HepG2 (cell line): ENCODE measurements around the gene SPON2. TPM values are rescaled to one million over a fixed set of nuclear protein-coding genes. Genes with fewer than 3 reads are reported as not detected.
A peak's percentile ranks its signal among the peaks of the same experiment; 100 is the strongest.

Experiments
- BCLAF1 ChIP-seq: fragments of 450-650 bp; IDR thresholded peaks from 2 replicates; pipeline ENCODE4 v1.6.1; 2017; ENCODE audit warnings: mild to moderate bottlenecking
- CCDC6 ChIP-seq: sonication (generic); formaldehyde crosslinking; IDR thresholded peaks from 2 replicates; pipeline ENCODE4 v1.8.1; 2022; ENCODE audit warnings: mild to moderate bottlenecking, missing genetic modification reagents, moderate library complexity
- CREM ChIP-seq, 2 experiments: sonication (generic) in 1 of 2; formaldehyde crosslinking in 1 of 2; IDR thresholded peaks; 2 replicates each; pipeline versions ENCODE4 v1.4.0 to v1.6.1; 2016 to 2020; ENCODE audit warnings: antibody characterized with exemption in 1 of 2, mild to moderate bottlenecking in 1 of 2, missing genetic modification reagents in 1 of 2
- CTCF ChIP-seq: sonication (generic); formaldehyde crosslinking; IDR thresholded peaks from 2 replicates; pipeline ENCODE4 v1.5.0; 2020; ENCODE audit warnings: mild to moderate bottlenecking, missing genetic modification reagents, moderate library complexity
- KLF16 ChIP-seq, 2 experiments: sonication (generic) in 1 of 2; formaldehyde crosslinking in 1 of 2; IDR thresholded peaks; 2 replicates each; pipeline versions ENCODE4 v1.6.1 to v1.8.0; 2016 to 2023; ENCODE audit warnings: missing genetic modification reagents in 2 of 2, missing compliant biosample characterization in 1 of 2
- MIER2 ChIP-seq: IDR thresholded peaks from 2 replicates; pipeline ENCODE4 v1.6.1; 2016; ENCODE audit warnings: missing biosample characterization, missing genetic modification reagents
- NFKB2 ChIP-seq: sonication (generic); formaldehyde crosslinking; IDR thresholded peaks from 2 replicates; pipeline ENCODE4 v1.4.0; 2020; ENCODE audit warnings: missing genetic modification reagents, borderline replicate concordance
- PATZ1 ChIP-seq: sonication (generic); formaldehyde crosslinking; IDR thresholded peaks from 2 replicates; pipeline ENCODE4 v1.4.0; 2020; ENCODE audit warnings: missing genetic modification reagents
- PCBP1 ChIP-seq: fragments of 200-400 bp; formaldehyde crosslinking; IDR thresholded peaks from 2 replicates; pipeline ENCODE4 v1.6.1; 2017; ENCODE audit warnings: mild to moderate bottlenecking, low read depth, low read length, borderline replicate concordance
- SALL1 ChIP-seq: sonication (generic); formaldehyde crosslinking; IDR thresholded peaks from 2 replicates; pipeline ENCODE4 v1.8.0; 2022; ENCODE audit warnings: mild to moderate bottlenecking, missing genetic modification reagents
- SIX1 ChIP-seq: sonication (generic); formaldehyde crosslinking; IDR thresholded peaks from 2 replicates; pipeline ENCODE4 v1.4.0; 2020; ENCODE audit warnings: missing genetic modification reagents, borderline replicate concordance
- SRSF1 ChIP-seq: fragments of 200-400 bp; formaldehyde crosslinking; optimal IDR thresholded peaks from 2 replicates; pipeline ENCODE3; 2017; ENCODE audit warnings: mild to moderate bottlenecking, low read depth, low read length, moderate library complexity
- TEAD3 ChIP-seq: optimal IDR thresholded peaks from 2 replicates; pipeline ENCODE3; 2016; ENCODE audit warnings: borderline replicate concordance
- TP53 ChIP-seq: sonication (generic); formaldehyde crosslinking; conservative IDR thresholded peaks from 2 replicates; pipeline ENCODE4 v1.4.0; 2020; ENCODE audit warnings: missing genetic modification reagents
- ZNF207 ChIP-seq: fragments of 450-650 bp; IDR thresholded peaks from 2 replicates; pipeline ENCODE4 v1.6.1; 2016; ENCODE audit warnings: antibody characterized with exemption, borderline replicate concordance
- ZNF282 ChIP-seq: fragments of 450-650 bp; IDR thresholded peaks from 2 replicates; pipeline ENCODE4 v1.6.1; 2018; ENCODE audit not compliant: partially characterized antibody
- ZNF350 ChIP-seq: sonication (generic); formaldehyde crosslinking; IDR thresholded peaks from 2 replicates; pipeline ENCODE4 v1.4.0; 2020; ENCODE audit warnings: mild to moderate bottlenecking, low read depth, missing genetic modification reagents, borderline replicate concordance
- ZNF367 ChIP-seq: sonication (generic); formaldehyde crosslinking; IDR thresholded peaks from 2 replicates; pipeline ENCODE4 v1.4.0; 2020; ENCODE audit warnings: missing genetic modification reagents, borderline replicate concordance
- ZNF580 ChIP-seq: IDR thresholded peaks from 2 replicates; pipeline ENCODE4 v1.6.1; 2016; ENCODE audit warnings: low read depth, borderline replicate concordance
- ZNF740 ChIP-seq: sonication (generic); formaldehyde crosslinking; IDR thresholded peaks from 2 replicates; pipeline ENCODE4 v1.4.0; 2020; ENCODE audit warnings: missing genetic modification reagents
- ZNF747 ChIP-seq: sonication (generic); formaldehyde crosslinking; IDR thresholded peaks from 2 replicates; pipeline ENCODE4 v1.8.1; 2023; ENCODE audit warnings: missing genetic modification reagents, mild to moderate bottlenecking, borderline replicate concordance
- ZSCAN9 ChIP-seq: IDR thresholded peaks from 2 replicates; pipeline ENCODE4 v1.6.1; 2016; ENCODE audit warnings: borderline replicate concordance
- polyA plus RNA-seq, 8 experiments: library from polyadenylated mRNA; depleted of rRNA in 3 of 8; stranded (reverse) in 7 of 8; unstranded in 1 of 8; fragments of >200 nt; fragmentation: Illumina TruSeq in 4 of 8; extraction: Trizol in 4 of 8; gene quantifications; 2 replicates each; pipeline versions ENCODE4 v1.2.1 to v1.2.3, GENCODE V29; 2011 to 2016; ENCODE audit warnings: low read depth in 4 of 8, missing spikeins in 1 of 8, mixed read lengths in 1 of 8; ENCODE audit not compliant: insufficient read depth in 1 of 8
- total RNA-seq, 5 experiments: library from RNA; depleted of rRNA; stranded (reverse); fragments of >200 nt; fragmentation: Illumina TruSeq; extraction: Trizol; gene quantifications; 2 replicates each; pipeline ENCODE4 v1.2.3, GENCODE V29; 2016; ENCODE audit warnings: low read depth in 1 of 5

Gene SPON2
- total and polyA plus RNA-seq, 2 of the 13 experiments (the other 11 are each of a cell fraction or from before 2014, with no cell fraction given): 17.4 to 55.2 TPM

- TF ChIP-seq CREM (IDR thresholded peaks at IDR 0.05) (no peak), CREM (CRISPR knock-in tag; IDR thresholded peaks at IDR 0.05) (no peak), CTCF (CRISPR knock-in tag) (peak; percentile 99), MIER2 (CRISPR knock-in tag) (0 out of 2 replicates have a peak, but pooled peaks have one; percentile 24), SIX1 (CRISPR knock-in tag) (no peak), ZNF580 (0 out of 2 replicates have a peak, but pooled peaks have one; percentile 32), ZNF747 (no peak), ZNF350 (CRISPR knock-in tag) (no peak), ZNF282 (no peak), SRSF1 (no peak), ZNF367 (CRISPR knock-in tag) (no peak), PCBP1 (no peak), CCDC6 (CRISPR knock-in tag) (no peak), ZNF207 (no peak), SALL1 (peak; percentile 19; the same call in 1 of the 2 replicates), KLF16 (CRISPR knock-in tag; IDR thresholded peaks at IDR 0.05) (0 out of 4 replicates have a peak, but pooled peaks of 1 of the 2 experiments have one; percentile 27), ZNF740 (CRISPR knock-in tag) (peak; percentile 33; the same call in 1 of the 2 replicates), TP53 (CRISPR knock-in tag) (no peak), TEAD3 (CRISPR knock-in tag) (peak; percentile 67), ZSCAN9 (CRISPR knock-in tag) (no peak), NFKB2 (no peak), BCLAF1 (no peak), PATZ1 (CRISPR knock-in tag) (peak; percentile 95)
These were observed 41.8 kb downstream of the SPON2 start (continued) for GRCh38 chr4:1130316-1131186.
